NCI-H69 (cell line): ENCODE results near the gene HLA-DPA1.
"Not testable (repeated sequence)": the region's sequence is repeated elsewhere in the genome, so short reads cannot be mapped to it uniquely, and the experiment has no call there.

Experiments used
- DNase-seq: peaks from one replicate; lab custom pipeline; 2025; lab: John Stamatoyannopoulos, UW

Gene HLA-DPA1

DNA sequence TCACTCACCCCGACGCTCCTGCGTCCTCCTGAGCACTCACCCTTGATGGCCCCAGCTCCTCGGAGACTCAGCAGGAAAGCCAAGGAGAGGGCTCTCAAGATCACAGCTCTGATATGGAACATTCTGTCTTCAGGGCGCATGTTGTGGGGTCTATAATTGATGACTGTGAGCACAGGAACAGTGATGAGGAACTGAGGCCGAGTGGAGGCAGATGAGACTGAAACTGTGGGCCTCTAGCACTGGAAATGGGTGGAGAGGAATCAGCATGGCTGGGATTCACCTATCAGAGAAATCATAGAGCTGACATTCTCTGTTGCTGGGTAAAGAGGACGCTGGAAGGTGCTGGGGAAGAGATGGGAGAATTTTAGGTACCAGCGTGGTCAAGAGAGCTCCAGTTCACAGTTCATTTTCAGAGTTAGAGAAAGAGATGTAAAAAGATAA lies at the start of gene HLA-DPA1:
HLA-DPA1 (minus strand) TSS at position 219 of the 441 bp plus-strand sequence.
- DNase-seq, result no peak

DNA sequence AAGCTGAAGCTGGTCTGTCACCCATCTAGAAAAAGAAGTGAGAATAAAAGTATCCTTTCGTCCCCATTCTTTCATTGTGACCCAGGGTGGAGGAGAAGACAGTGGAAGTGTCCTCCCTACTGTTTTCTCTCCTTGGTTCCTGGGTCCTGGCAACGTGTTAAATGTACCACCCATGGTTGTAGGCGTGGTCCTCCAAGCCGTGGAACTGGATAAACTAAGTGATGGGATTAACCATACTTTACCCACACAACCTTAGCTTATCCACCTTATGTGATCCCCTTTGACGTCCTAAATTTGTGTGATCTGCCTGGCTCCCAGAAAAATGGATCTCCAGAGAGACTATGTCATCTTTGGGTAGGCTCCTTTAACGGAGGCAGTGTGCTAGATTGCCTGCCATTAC lies 49.7 kb upstream of the HLA-DPA1 start:
- DNase-seq, result no peak

DNA sequence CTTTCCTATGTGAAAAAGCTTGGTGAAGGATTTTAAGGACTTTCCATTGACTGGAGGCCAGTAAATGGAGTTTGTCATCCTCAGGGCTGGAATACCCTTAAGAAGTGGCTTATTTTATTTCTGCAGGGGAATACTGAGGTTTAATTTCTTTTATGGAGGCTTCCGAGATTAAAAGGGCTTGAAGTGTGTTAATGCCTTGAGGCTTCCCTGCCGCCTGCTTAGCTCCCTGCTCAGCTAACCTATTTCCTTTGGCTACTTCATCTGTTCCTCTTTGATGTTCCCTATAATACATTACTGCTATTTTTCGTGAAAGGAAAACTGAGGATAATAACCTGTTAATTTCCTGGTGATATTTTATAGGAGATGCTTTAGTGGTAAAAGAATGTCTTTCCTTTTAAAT lies 46.6 kb upstream of the HLA-DPA1 start:
- DNase-seq, result no peak

DNA sequence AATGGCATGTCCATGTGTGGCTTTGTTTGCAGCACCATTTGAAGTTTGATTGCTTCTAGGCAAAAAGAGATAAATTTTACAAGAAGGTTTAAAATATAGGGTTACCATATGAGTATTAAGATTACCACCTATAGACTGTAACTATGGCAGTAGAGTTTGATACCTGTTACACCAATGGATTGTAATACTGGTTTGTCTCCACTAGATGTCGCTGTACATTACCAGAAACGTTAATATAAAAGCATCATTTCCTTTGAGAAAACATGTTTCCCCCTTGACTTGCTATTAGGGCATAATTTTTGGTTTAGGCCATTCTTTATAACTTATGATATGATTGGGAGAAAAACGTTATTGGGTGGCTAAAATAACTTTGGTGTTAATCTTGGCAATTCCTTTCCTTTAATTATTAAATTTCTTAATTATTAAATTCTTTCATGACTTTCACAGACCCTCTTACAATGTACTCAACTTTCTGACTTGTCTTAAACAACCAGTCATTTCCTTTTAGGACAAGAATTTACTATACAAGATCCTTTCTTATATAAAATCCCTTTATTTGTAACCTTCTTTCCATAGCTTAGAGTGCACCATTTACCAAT lies 45.2 kb upstream of the HLA-DPA1 start:
- peak; percentile 64 for DNase-seq

DNA sequence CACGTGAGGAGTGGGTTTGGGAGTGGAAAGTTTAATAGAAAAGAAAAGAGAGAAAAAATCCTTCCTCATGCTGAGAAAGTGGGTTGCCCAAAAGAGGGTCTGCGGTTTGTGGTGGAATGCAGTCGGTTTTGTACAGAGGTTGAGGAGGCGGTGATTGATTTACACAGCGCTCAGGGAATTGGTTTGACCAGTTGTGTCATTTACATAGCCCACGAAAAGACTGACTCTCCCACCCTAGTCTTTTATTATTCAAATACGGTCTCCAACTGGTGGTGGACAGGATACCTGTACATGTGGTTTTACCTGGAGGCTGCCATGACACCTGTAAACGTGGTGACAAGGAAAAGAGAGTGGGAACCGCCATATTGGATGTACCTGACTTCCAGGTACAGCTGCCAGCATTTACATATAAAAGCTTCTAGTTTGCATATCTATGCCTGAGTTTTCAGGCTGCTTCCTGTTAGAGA lies 44.4 kb upstream of the HLA-DPA1 start:
- DNase-seq, result no peak

DNA sequence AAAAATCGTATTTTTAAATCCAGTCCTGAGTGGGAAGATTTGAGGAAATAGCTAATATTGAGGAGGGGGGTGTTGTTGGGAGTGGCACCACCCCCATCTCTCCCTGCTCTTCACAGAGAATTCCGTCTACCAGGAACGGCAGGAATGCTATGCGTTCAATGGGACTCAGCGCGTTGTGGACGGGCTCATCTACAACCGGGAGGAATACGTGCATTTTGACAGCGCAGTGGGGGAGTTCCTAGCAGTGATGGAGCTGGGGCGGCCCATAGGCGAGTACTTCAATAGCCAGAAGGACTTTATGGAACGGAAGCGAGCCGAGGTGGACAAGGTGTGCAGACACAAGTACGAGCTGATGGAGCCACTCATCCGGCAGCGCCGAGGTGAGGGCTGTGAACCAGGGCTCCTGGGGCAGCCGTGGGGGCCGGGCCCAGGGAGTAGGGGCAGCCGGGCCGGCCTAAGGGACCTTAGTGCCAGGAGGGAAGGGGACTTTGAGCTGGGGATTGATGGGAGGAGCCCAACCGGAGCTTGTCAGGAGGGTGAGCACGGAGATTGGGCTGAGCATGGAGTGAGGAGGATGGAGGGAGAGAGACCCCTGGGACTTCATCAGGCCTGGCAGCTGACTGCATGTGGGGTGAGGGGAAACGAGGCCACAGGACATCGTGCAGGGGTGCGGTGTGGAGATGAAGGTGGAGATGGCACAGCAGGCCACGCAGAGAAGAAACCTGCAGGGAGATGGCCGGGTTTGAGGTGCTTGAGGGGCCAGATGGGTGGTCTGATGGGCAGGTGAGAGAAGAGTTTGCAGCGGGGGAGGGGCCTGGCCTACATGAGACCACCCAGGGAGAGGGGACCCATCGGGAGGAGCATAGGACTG lies 43.6 kb upstream of the HLA-DPA1 start:
- DNase-seq, result peak; percentile 18

DNA sequence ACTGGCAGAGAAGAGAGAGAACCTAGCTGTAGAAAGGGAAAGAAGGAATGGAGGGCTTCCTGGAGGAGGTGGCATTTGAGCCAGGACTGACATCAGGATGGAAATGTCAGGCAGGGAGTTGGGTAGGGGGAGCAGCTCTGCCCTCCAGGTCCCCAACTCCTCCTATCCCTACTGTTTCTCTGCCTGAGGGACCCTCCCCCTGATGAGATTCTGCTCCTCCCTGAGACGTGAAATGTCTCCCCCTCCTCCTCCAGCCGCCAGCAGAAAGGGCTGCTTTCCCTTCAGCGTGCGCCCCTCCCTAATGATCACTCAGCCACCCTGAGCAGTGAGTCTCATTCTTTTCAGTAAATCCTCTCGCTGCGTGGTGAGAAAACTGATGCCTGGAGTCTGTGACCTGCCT lies 43.0 kb upstream of the HLA-DPA1 start:
- DNase-seq, result no peak

DNA sequence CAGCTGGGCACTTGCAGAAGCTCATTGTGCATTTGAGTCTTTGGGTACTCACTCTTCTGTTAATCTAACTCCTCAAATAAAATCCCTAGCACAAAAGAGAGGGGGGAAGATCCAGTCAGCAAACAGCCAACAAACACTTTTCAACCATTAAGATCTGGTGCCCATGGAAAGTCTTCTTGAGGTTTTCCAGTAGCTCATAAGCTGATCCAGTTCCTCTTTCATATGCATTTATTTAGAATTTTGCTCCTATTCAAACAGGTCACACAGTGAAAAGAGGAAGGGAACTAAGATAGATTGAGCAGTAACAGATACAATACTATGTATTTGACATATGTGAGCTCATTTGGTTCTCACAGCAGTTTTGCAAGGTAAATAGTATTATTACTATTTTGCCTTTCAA lies 41.0 kb upstream of the HLA-DPA1 start:
- DNase-seq, result no peak

DNA sequence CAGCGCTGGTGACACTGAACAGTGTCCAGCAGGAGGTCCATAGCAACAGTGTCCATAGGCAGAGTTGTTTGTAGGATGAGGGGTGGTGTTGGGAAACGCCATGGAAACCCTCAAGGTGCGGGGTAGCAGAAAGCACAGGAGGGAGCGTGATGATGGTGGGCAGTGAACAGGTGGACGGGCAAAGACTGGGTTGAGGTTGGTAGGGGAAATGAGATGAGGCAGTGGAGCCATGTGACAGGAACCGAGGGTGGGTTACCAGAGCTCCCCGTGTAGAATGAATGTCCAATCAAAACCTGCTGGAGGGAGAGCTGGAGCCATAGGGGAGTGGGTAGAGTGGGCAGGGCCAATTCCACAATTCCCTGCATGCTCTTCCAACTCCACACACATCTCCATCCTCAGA lies 40.3 kb upstream of the HLA-DPA1 start:
- DNase-seq, result no peak

DNA sequence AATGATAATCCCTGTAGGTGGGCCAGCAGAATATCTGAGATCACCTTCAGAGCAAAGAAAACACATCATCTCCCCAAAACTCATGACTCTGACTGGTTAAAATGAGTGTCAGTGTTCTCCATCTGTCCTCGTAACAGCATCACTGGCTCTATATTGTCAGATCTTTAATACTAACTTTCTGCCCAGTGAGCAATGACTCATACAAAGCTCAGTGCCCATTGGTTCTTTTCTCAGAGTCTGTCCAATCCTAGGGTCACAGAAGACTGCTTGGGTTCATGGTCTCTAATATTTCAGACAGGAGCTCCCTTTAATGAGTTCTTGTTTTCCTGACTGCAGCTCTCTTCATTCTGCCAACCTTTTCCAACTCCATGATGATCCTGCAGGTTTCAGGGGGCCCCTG lies 38.7 kb upstream of the HLA-DPA1 start:
- no peak for DNase-seq

DNA sequence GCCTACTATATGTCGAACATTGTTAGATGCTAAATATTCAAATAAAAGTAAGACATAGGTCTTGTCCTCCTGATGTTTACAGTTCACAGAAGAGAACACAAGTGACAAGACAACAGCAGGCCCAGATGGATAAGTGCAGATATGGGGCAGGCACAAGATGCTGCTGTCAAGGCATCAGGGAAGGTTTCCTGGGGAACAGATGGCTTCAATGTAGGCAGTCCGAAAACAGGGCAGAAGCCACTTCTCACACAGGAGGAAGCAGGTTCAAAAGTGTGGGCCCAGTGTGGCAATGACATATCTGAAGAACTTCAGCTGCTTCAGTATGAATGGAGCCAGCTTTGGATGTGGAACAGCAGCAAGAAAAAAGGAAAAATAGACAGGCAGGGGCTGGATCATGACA lies 34.9 kb upstream of the HLA-DPA1 start:
- no peak for DNase-seq

DNA sequence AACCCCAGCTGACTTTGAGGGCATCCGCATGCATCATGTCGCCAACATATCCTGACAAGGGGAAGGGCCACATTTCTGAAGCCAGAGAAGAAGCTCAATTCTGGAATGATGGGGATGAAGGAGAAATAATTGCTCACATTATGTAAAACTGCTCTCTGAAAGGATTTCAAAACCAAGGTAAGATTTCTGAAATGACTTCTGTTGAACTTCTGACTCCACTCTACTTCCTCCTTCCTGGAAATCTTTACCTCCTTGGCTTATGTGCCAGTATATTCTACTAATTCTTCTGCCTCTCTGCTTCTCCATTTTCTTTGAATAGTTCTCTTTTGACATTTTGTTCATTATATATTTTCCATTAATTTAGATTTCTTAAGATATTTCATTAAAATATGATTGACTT lies 34.2 kb upstream of the HLA-DPA1 start:
- DNase-seq, result no peak

DNA sequence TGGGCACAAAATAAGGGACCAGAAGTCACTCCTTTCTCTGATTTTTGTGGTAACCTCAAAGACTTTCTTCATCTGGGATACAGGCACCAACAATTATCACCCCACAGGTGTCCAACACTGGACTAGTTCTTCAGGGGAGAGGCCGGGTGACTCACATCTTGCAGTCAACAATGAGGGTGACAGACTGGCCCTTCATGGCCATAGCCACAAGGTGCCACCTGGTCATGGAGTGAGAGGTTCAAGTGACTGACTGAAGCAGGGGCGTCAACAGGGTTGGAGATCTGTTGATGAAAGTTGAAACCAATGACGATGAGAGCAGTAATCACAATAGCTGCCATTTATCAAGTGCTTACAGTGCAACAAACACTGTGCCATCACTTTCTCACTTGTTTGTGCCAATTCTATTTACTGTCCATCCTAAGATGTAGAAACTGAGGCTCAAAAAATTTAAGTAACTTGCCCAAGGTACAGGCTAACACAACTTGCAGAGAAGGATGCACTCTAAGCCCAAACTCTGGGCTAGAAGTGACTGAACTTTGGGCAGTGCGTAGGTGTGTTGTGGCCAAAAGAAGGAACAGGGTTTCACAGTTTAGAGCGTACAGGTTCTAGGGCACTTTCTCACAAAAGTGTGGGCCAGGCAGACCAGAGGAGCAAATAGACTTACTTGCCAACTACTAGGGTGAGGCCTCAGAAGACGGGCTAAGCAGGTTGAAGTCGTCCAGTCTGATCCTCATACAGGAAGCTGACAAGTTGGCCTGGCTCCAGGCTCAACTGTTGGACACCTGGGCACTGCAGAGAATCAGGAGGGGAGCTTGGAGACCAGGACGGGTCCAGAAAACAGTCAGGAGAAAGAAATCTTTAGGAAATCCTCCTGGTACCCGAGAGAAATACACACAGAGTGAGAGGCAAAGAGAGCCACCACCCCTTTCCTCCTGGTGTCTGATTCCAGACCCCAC lies 32.7 kb upstream of the HLA-DPA1 start:
- DNase-seq, result no peak

DNA sequence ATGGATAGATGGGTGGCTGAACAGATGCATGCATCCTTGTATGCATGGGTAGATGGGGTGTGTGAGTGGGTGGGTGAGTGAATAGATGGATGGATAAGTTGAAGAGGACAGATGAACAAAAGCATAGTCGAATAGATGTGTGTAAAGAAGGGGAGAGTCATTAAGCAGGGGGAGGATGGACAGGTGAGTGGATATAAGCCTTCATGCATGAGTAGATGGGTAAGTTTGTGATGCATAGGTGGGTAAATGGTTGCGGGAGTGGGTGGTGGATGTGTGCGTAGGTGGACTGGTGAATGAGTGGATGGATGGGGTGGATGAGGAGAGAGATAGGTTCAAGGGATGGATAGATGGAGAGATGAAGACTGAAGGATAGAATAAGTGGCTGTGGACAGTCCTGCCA lies 31.9 kb upstream of the HLA-DPA1 start:
- no peak for DNase-seq

DNA sequence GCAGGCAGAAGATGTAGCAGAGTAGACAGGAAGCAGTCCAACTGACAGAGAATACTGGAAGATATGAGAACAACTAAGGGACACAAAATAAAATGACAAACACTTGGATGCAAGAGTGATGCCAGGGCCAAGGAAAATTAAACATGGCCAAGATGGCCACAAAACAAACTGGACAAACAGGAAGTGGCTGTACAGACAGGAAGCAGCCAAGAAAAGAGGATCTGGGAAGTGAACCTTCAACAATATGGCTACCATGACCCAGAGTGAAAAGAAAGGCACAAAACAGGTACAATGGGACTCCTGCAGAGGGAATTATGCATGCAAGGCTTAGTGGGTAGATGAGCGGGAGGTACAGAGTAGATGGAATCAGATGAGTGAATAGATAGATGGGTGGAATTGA lies 31.4 kb upstream of the HLA-DPA1 start:
- no peak for DNase-seq

DNA sequence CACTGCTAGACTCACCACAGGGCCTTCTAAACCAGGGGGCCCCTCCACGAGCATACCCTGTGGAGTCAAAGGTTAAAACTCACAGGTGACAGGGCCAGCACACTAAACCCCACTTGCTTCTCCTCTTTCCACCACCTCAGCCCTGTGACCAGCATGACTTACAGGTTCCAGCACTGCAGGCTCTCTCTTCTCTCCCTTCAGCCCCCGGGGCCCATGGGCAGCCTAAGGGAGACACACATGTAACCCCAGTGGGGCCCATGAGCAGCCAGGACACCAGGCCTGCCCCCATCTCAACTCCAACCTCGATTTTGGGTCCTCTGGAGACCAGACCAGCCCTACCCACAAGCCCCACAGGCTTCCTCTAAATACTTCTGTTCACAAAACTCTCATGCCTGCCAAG lies 30.3 kb upstream of the HLA-DPA1 start:
- no peak for DNase-seq

DNA sequence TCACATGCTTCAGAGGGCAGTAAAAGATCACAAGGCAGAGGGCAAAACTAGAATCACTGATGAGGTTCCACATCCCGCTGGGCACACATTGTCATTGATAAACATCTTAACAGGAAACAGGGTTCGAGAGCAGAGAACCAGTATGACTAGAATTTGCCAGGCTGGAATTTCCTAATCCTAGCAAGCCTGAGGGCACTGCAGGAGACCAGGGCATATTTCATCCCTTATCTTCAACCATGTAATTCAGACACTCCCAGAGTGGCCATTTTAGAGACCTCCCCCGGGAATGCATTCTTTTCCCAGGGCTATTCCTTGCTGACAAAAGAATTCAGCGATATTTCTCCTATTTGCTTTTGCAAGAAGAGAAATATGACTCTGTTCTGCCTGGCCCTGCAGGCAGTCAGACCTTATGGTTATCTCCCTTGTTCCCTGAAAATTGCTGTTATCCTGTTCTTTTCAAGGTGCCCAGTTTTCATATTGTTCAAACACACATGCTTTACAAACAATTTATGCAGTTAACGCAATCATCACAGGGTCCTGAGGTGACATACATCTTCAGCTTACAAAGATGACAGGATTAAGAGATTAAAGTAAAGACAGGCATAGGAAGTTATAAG lies 27.8 kb upstream of the HLA-DPA1 start:
- DNase-seq, result not testable (repeated sequence)

DNA sequence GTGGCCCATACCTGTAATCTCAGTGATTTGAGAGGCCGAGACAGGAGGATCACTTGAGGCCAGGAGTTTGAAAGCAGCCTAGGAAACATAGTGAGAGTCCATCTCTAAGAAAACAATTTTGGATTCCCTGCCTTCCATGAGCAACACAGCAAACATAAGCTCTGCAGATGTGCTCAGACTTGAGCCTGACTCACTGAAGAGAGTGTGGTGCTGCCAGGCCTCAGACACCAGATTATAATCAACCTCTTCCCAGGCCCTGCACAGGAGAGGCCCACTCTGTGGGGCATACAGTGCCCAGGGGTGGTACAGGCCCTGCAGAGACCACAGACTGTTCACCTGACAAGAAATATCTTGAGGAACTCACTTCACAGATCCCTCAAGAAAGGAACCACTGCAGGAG lies 22.2 kb upstream of the HLA-DPA1 start:
- DNase-seq, result no peak

DNA sequence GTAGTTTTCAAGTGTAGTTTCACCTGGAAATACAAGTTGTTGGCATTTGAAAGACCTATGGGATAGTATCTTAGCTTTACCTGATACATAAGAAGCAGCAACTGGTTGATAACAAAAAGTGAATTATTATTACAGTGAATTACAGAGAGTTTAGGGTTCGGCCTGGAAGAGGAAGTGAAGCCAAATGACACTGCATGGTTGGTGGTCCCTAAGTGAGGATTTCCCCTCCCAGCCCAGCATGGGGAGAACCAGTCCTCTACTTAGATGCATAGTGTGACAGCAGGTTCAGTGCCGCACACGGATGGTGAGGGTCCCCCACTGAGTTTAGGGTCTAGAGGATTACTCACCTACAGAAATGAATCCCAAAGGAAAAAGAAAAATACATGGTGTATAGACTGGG lies 20.4 kb upstream of the HLA-DPA1 start:
- DNase-seq, result no peak

DNA sequence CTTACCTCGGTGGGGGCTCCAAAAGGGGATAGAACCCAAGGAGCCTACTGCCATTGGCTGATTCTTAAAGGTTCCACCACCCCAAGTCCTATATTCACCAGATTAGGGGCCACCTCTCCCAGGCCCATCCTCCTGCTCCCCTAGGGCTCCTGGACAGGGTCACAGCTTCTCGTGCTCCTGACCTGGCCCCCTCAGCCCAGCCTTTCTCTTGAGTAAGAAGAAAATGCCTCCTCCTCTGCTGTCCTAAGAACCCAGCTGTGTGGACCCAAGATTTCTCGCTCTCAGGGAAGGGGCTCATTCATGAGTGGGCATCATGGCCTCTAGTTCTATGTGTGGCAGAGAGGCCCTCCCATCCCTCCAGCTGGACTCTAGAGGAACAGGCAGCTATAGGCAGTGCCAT lies 18.9 kb upstream of the HLA-DPA1 start:
- DNase-seq, result no peak

DNA sequence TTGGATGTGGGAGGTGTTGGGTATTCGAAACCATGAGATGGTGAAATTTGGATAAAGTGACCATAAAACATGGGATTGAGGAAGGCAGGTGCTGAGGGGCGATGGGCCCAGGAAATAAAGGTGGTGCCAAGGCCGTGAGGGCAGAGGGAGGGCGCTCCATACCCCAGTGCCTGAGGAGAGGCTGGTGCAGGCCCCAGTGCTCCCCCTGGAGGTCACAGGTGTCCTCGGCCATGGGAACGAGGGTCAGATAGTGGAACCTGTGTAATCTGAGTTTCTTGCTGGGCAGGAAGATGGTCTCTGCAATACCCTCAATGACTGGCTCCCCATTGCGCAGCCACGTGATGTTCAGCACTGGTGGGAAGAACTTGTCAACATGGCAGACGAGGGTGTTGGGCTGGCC lies 18.5 kb upstream of the HLA-DPA1 start:
- DNase-seq, result peak; percentile 28
